ENCODE data around the gene MGAT5B. TPM values are rescaled to one million over a fixed set of nuclear protein-coding genes. Genes with fewer than 3 reads are reported as not detected.

Gene MGAT5B
- total and polyA plus RNA-seq, 4 donors = 0.28 to 0.67 (median 0.46) TPM

GRCh38 chr17:76937238-76937637, 69.0 kb downstream of the MGAT5B start:
- H3K9me3 ChIP-seq (ENCODE audit: control insufficient read depth in 4 of 4, insufficient read depth in 3 of 4, low read length in 3 of 4) = peaks cover 0 to 2% (median 0%) of the 10 kb centered on the region in 4 donors
- H3K36me3 ChIP-seq (ENCODE audit: control insufficient read depth in 4 of 4, insufficient read depth in 4 of 4, low read length in 4 of 4) = no peaks in the 10 kb centered on the region
- no peaks in the 10 kb centered on the region for H3K4me1 ChIP-seq (ENCODE audit: control insufficient read depth in 5 of 5, insufficient read depth in 5 of 5, low read length in 5 of 5)
- no peak overlapping the region for H3K4me3 ChIP-seq
- DNase-seq = no peak
- WGBS, 2 donors = 93 to 94% methylated on average over 2 of the region's 2 CpGs
- H3K9ac ChIP-seq (ENCODE audit: insufficient read depth in 1 of 2, low read length in 2 of 2) = no peak overlapping the region
- H3K27me3 ChIP-seq (ENCODE audit: control insufficient read depth in 3 of 3, insufficient read depth in 3 of 3, low read length in 2 of 3) = peaks cover 0 to 4% (median 0%) of the 10 kb centered on the region in 3 donors
- no peak for ATAC-seq (ENCODE audit: insufficient read depth, low FRiP score)
- H3K27ac ChIP-seq (ENCODE audit: low read depth in 1 of 2, low read length in 1 of 2) = no peak overlapping the region
- TF ChIP-seq, protein P1, sequence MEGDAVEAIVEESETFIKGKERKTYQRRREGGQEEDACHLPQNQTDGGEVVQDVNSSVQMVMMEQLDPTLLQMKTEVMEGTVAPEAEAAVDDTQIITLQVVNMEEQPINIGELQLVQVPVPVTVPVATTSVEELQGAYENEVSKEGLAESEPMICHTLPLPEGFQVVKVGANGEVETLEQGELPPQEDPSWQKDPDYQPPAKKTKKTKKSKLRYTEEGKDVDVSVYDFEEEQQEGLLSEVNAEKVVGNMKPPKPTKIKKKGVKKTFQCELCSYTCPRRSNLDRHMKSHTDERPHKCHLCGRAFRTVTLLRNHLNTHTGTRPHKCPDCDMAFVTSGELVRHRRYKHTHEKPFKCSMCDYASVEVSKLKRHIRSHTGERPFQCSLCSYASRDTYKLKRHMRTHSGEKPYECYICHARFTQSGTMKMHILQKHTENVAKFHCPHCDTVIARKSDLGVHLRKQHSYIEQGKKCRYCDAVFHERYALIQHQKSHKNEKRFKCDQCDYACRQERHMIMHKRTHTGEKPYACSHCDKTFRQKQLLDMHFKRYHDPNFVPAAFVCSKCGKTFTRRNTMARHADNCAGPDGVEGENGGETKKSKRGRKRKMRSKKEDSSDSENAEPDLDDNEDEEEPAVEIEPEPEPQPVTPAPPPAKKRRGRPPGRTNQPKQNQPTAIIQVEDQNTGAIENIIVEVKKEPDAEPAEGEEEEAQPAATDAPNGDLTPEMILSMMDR (IDR thresholded peaks at IDR 0.05; ENCODE audit: control extremely low read depth, extremely low read depth) = no peak

- H3K4me3 ChIP-seq = no peak overlapping the region
- no peak overlapping the region for H3K27ac ChIP-seq (ENCODE audit: low read depth in 1 of 2, low read length in 1 of 2)
- DNase-seq (no peak), ATAC-seq (ENCODE audit: insufficient read depth, low FRiP score) (no peak)
- peaks cover 0 to 4% (median 0%) of the 10 kb centered on the region in 3 donors for H3K27me3 ChIP-seq (ENCODE audit: control insufficient read depth in 3 of 3, insufficient read depth in 3 of 3, low read length in 2 of 3)
- WGBS, 2 donors = 87 to 92% methylated on average over 10 of the region's 10 CpGs
- TF ChIP-seq, protein P1 (IDR thresholded peaks at IDR 0.05; ENCODE audit: control extremely low read depth, extremely low read depth) = no peak
- no peak overlapping the region for H3K9ac ChIP-seq (ENCODE audit: insufficient read depth in 1 of 2, low read length in 2 of 2)
- H3K9me3 ChIP-seq (ENCODE audit: control insufficient read depth in 4 of 4, insufficient read depth in 3 of 4, low read length in 3 of 4) = peaks cover 0 to 2% (median 0%) of the 10 kb centered on the region in 4 donors
- H3K4me1 ChIP-seq (ENCODE audit: control insufficient read depth in 5 of 5, insufficient read depth in 5 of 5, low read length in 5 of 5) = no peaks in the 10 kb centered on the region
- H3K36me3 ChIP-seq (ENCODE audit: control insufficient read depth in 4 of 4, insufficient read depth in 4 of 4, low read length in 4 of 4) = no peaks in the 10 kb centered on the region
These were observed 69.8 kb downstream of the MGAT5B start for GRCh38 chr17:76938009-76938408.

DNA sequence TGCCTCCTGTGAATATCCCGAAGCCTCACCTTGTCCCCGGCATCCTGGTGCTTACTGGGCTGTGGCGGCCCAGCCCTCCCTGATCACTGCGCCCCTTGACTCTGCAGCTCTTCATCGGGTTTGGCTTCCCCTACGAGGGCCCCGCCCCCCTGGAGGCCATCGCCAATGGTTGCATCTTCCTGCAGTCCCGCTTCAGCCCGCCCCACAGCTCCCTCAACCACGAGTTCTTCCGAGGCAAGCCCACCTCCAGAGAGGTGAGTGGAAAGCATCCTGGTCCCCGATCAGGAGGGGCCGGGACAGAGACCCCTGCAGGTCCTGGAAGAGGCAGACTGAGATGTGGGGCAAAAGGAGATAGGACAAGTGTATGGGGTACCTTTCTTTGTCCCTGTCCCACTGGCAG, 72.1 kb downstream of the MGAT5B start:
- ATAC-seq (ENCODE audit: insufficient read depth, low FRiP score) = no peak
- 64 to 65% methylated on average over 14 of the region's 14 CpGs for WGBS, 2 donors
- Histone ChIP-seq H3K27ac (ENCODE audit: low read depth in 1 of 2, low read length in 1 of 2) (no peak overlapping the region), H3K9me3 (ENCODE audit: control insufficient read depth in 4 of 4, insufficient read depth in 3 of 4, low read length in 3 of 4) (peaks cover 0 to 2% (median 0%) of the 10 kb centered on the region in 4 donors), H3K4me3 (no peak overlapping the region), H3K27me3 (ENCODE audit: control insufficient read depth in 3 of 3, insufficient read depth in 3 of 3, low read length in 2 of 3) (peaks cover 0 to 4% (median 0%) of the 10 kb centered on the region in 3 donors), H3K36me3 (ENCODE audit: control insufficient read depth in 4 of 4, insufficient read depth in 4 of 4, low read length in 4 of 4) (no peaks in the 10 kb centered on the region), H3K4me1 (ENCODE audit: control insufficient read depth in 5 of 5, insufficient read depth in 5 of 5, low read length in 5 of 5) (no peaks in the 10 kb centered on the region), H3K9ac (ENCODE audit: insufficient read depth in 1 of 2, low read length in 2 of 2) (no peak overlapping the region)
- TF ChIP-seq, protein P1 (IDR thresholded peaks at IDR 0.05; ENCODE audit: control extremely low read depth, extremely low read depth) = no peak
- DNase-seq = no peak
